Measurements from ENCODE around the gene KCNMB4. TPM values are rescaled to one million over a fixed set of nuclear protein-coding genes. Genes with fewer than 3 reads are reported as not detected.

Gene KCNMB4
- total RNA-seq, 1 experiment from 2014 or later: 0.13 TPM

DNA sequence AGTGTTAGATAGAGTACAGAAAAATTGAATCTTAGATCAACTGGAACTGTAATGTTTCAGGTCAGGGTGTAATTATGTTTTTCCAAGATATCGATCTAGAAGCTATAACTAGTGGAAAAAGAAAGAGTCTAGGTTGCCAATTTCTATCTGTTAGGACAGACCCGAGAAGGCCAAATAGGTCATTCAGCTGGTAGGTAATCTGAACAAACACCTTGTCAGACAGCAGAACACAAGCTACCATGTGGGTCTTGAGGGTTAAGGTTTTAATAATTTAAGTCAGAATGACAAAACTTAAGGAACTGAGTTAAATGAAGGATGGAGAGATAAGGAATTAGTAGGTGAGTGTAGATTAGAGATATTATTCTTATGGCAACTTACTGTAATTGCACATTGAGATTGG lies 44.9 kb upstream of the KCNMB4 start:
- DNase-seq (ENCODE audit: low read depth, low spot score) (no peak), ATAC-seq (no peak)
- in situ Hi-C loops (cut with HindIII; ENCODE audit: low pct_unique_long_range_greater_than_20kb, low sequenced_read_pairs) (no loop called here), intact Hi-C loops (cut with micrococcal nuclease; ENCODE audit: unreplicated experiment) (no loop called here)
- POLR2A ChIA-PET: no interaction called here
- Histone ChIP-seq H3K27ac (ENCODE audit: low read length) (no peak overlapping the region), H3K4me3 (ENCODE audit: low read depth in 2 of 2, low read length in 2 of 2) (no peak overlapping the region), H3K27me3 (ENCODE audit: control insufficient read depth, insufficient read depth, low read length) (no peaks in the 10 kb centered on the region), H3K9me3 (ENCODE audit: control insufficient read depth, insufficient read depth, low read depth, low read length) (no peaks in the 10 kb centered on the region), H3K4me1 (ENCODE audit: control insufficient read depth, insufficient read depth, low read length) (no peaks in the 10 kb centered on the region), H3K36me3 (ENCODE audit: control insufficient read depth, insufficient read depth, low read length) (peaks cover 6% of the 10 kb centered on the region)
- TF ChIP-seq SIN3A (IDR thresholded peaks at IDR 0.05; ENCODE audit: borderline replicate concordance, insufficient read depth, low read depth, low read length): no peak
- TF ChIP-seq TCF7L2 (IDR thresholded peaks at IDR 0.05; ENCODE audit: low read depth, low read length): no peak
- TF ChIP-seq POLR2AphosphoS5 (IDR thresholded peaks at IDR 0.05; ENCODE audit: low read depth, low read length): no peak
- TF ChIP-seq, protein P1, sequence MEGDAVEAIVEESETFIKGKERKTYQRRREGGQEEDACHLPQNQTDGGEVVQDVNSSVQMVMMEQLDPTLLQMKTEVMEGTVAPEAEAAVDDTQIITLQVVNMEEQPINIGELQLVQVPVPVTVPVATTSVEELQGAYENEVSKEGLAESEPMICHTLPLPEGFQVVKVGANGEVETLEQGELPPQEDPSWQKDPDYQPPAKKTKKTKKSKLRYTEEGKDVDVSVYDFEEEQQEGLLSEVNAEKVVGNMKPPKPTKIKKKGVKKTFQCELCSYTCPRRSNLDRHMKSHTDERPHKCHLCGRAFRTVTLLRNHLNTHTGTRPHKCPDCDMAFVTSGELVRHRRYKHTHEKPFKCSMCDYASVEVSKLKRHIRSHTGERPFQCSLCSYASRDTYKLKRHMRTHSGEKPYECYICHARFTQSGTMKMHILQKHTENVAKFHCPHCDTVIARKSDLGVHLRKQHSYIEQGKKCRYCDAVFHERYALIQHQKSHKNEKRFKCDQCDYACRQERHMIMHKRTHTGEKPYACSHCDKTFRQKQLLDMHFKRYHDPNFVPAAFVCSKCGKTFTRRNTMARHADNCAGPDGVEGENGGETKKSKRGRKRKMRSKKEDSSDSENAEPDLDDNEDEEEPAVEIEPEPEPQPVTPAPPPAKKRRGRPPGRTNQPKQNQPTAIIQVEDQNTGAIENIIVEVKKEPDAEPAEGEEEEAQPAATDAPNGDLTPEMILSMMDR (IDR thresholded peaks at IDR 0.05): no peak
- TF ChIP-seq, protein P2, sequence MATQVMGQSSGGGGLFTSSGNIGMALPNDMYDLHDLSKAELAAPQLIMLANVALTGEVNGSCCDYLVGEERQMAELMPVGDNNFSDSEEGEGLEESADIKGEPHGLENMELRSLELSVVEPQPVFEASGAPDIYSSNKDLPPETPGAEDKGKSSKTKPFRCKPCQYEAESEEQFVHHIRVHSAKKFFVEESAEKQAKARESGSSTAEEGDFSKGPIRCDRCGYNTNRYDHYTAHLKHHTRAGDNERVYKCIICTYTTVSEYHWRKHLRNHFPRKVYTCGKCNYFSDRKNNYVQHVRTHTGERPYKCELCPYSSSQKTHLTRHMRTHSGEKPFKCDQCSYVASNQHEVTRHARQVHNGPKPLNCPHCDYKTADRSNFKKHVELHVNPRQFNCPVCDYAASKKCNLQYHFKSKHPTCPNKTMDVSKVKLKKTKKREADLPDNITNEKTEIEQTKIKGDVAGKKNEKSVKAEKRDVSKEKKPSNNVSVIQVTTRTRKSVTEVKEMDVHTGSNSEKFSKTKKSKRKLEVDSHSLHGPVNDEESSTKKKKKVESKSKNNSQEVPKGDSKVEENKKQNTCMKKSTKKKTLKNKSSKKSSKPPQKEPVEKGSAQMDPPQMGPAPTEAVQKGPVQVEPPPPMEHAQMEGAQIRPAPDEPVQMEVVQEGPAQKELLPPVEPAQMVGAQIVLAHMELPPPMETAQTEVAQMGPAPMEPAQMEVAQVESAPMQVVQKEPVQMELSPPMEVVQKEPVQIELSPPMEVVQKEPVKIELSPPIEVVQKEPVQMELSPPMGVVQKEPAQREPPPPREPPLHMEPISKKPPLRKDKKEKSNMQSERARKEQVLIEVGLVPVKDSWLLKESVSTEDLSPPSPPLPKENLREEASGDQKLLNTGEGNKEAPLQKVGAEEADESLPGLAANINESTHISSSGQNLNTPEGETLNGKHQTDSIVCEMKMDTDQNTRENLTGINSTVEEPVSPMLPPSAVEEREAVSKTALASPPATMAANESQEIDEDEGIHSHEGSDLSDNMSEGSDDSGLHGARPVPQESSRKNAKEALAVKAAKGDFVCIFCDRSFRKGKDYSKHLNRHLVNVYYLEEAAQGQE (IDR thresholded peaks at IDR 0.05; ENCODE audit: insufficient read depth in 1 of 2, low read depth in 2 of 2, low read length in 1 of 2): no peak
- CTCF ChIA-PET: no interaction called here
- BruUV-seq (replicated peaks): no TSS peak

DNA sequence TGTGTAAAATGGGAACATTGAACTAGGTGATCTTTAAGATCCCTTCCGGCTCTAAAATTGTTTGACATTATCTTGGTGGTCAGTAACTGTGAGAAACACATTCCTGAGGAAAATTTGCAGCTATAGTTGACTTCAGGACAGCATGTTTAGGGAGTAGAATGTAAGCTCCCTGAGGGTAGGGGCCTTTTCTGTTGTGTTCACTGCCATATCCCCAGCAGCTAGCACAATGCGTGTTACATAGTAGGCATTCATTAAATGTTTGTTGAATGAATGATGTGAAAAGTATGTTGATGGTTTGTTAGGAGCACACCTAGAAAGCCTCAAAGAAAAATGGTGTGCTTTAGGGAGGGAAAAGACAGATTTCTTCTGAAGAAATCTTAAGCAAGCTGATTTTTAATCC lies 38.5 kb upstream of the KCNMB4 start:
- no peak for ATAC-seq
- CTCF ChIA-PET: no interaction called here
- Histone ChIP-seq H3K36me3 (ENCODE audit: control insufficient read depth, insufficient read depth, low read length) (peaks cover 3% of the 10 kb centered on the region; the same call in 1 of the 2 replicates), H3K4me3 (ENCODE audit: low read depth in 2 of 2, low read length in 2 of 2) (no peak overlapping the region), H3K4me1 (ENCODE audit: control insufficient read depth, insufficient read depth, low read length) (no peaks in the 10 kb centered on the region), H3K27ac (ENCODE audit: low read length) (no peak overlapping the region), H3K9me3 (ENCODE audit: control insufficient read depth, insufficient read depth, low read depth, low read length) (no peaks in the 10 kb centered on the region), H3K27me3 (ENCODE audit: control insufficient read depth, insufficient read depth, low read length) (no peaks in the 10 kb centered on the region)
- in situ Hi-C loops (cut with HindIII; ENCODE audit: low pct_unique_long_range_greater_than_20kb, low sequenced_read_pairs): no loop called here
- intact Hi-C loops (cut with micrococcal nuclease; ENCODE audit: unreplicated experiment): no loop called here
- TF ChIP-seq SIN3A (IDR thresholded peaks at IDR 0.05; ENCODE audit: borderline replicate concordance, insufficient read depth, low read depth, low read length): no peak
- no peak for TF ChIP-seq POLR2AphosphoS5 (IDR thresholded peaks at IDR 0.05; ENCODE audit: low read depth, low read length)
- TF ChIP-seq TCF7L2 (IDR thresholded peaks at IDR 0.05; ENCODE audit: low read depth, low read length): no peak
- TF ChIP-seq, protein P2 (IDR thresholded peaks at IDR 0.05; ENCODE audit: insufficient read depth in 1 of 2, low read depth in 2 of 2, low read length in 1 of 2): no peak
- TF ChIP-seq, protein P1 (IDR thresholded peaks at IDR 0.05): no peak
- no TSS peak for BruUV-seq (replicated peaks)
- no peak for DNase-seq (ENCODE audit: low read depth, low spot score)
- POLR2A ChIA-PET: no interaction called here
